SH-SY5Y (cell line): ENCODE data around the gene GPRC5B.

Source experiments
- GATA2 ChIP-seq: IDR thresholded peaks from 2 replicates; pipeline ENCODE4 v1.6.1; 2011; ENCODE audit warnings: mild to moderate bottlenecking, low read depth, low read length
- GATA3 ChIP-seq: IDR thresholded peaks from 2 replicates; pipeline ENCODE4 v1.6.1; 2011; ENCODE audit warnings: low read depth, mild to moderate bottlenecking, low read length, moderate library complexity

The GPRC5B gene

DNA sequence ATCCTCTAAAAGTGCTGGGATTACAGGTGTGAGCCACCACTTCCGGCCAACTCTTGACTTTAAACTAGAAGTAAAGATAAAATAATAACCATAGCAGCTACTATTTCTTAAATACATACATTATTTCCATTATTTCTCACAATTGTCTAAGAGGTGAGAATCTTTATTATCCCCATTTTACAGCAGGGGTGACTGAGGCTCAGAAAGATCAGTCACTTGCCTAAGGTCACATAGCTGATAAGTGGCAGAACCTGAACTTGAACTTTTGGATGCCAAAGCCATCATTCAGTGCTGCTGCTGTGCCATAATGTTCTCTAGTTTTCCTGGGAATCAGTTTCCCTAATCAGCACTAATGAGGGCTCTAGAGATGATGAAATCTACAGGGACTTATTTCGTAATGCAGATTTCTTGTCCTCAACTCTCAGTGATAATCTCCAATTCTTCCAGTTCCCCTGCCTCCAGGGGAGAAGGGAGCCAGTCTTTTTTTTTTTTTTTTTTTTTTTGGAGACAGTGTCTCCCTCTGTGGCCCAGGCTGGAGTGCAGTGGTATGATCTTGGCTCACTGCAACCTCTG is 25.2 kb upstream of the GPRC5B start:
- no peak for TF ChIP-seq GATA2
- no peak for TF ChIP-seq GATA3

GRCh38 chr16:19908921-19909320 is 24.3 kb upstream of the GPRC5B start:
- TF ChIP-seq GATA3 = no peak
- no peak for TF ChIP-seq GATA2

DNA sequence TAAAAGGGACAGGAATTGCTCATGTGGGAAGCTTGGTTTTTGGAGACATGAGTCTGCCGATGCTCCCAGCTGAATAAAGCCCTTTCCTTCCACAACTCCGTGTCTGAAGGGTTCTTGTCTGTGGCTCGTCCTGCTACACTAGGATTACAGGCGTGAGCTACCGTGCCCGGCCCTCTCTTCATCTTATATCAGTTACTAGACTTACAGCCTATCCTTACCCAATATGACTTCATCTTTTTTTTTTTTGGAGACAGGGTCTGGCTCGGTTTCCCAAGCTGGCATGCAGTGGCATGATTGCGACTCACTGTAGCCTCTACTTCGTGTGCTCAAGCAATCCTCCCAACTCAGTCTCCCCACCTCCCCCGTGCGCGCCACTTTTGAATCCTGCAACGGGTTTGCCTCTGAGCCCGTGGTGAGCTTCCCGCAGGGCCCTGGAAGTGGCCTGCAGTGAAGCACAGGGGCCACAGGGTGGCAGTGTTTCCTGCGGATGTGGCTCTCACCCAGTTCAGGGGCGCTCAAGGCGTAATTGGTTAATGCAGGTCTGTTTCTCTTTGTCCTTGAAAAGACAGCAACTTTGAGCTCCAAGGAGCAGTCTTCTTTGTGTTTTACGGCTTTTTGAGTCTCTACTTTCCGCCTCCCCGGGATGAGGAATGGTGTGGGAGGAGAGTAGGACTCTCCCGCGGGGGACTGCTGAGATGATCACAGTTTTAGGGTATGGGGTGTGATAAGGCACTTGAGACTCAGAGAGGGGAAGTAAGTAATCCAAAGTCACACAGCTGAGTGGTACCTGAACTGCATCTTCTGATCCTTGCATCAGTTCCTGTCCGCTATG is 22.7 kb upstream of the GPRC5B start:
- TF ChIP-seq GATA3 = no peak
- TF ChIP-seq GATA2 = no peak

- TF ChIP-seq GATA2 = no peak
- TF ChIP-seq GATA3 = no peak
Measured at GRCh38 chr16:19901164-19901563, 16.5 kb upstream of the GPRC5B start.

GRCh38 chr16:19899605-19899955 is 14.9 kb upstream of the GPRC5B start:
- TF ChIP-seq GATA2 = no peak
- TF ChIP-seq GATA3 = no peak

DNA sequence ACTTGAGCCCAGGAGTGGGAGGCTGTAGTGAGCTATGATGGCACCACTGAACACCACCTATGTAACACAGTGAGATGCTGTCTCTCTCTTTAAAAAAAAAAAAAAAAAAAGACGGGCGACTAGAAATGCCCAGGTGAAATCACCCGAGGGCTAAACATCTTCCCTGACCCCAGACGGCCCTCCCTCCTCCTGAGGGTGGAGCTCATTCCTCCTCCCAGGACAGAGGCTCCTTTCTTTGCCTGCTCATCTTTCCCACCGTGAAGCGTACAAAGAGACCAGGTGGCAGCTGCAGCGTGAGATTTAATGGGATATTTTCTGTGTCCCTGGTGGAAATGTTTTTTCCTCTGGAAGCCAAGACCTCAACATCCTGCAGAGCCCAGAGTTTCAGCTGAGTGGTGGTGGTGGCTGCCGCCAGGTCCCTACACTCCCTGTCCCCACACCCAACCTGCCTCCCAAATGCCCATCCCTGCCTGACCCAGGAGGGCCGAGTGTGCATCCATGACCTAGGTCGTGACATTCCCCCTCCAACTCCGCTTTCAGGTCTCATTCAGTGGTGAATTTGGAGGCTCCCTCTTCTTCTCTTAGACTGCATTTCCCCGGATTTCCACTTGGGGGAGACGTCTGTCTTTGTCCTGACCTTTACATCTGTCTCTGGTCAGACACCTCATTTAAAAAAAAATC is 14.4 kb upstream of the GPRC5B start:
- TF ChIP-seq GATA2 = no peak
- no peak for TF ChIP-seq GATA3

- no peak for TF ChIP-seq GATA2
- TF ChIP-seq GATA3 = no peak
Measured at GRCh38 chr16:19898166-19898565, 13.5 kb upstream of the GPRC5B start.

DNA sequence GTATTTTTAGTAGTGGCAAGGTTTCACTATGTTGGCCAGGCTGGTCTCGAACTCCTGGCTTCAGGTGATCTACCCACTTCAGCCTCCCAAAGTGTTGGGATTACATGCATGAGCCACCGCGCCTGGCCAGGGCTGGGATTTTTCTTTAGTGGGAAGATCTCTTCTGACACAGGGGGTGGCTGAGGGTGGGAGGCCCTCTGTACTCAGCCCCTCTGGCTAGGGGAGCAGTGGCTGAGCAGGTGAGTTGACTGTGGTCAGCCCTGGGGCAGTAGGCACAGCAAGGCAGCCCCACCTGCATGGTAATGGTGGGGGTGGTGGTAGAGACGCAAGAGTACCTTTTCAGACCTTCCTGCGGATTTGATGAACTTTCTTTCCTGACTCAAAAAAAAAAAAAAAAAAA is 12.3 kb upstream of the GPRC5B start:
- no peak for TF ChIP-seq GATA2
- no peak for TF ChIP-seq GATA3

GRCh38 chr16:19894586-19894985 is 9.9 kb upstream of the GPRC5B start:
- TF ChIP-seq GATA2 (no peak), GATA3 (no peak)

GRCh38 chr16:19892902-19893301 is 8.3 kb upstream of the GPRC5B start:
- TF ChIP-seq GATA2 (no peak), GATA3 (no peak)

DNA sequence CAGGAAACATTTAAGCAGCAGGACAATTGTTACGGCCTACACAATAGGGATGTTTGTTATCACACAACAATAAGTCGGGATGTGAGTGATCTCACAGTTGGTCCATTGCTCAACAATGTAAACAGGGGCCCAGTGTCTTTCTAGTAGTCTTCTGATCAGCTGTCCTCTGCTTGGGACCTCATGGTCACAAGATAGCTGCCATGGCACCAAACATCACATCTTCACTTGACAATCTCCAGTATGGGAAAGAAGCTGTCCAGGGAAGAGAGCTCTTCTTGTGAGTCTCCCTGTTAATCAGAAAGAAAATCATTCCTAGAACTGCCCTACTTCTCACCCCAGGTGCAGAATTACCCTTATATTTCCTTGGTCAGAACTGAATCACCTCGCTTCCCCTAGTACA is 6.3 kb upstream of the GPRC5B start:
- TF ChIP-seq GATA3 = no peak
- TF ChIP-seq GATA2 = no peak

DNA sequence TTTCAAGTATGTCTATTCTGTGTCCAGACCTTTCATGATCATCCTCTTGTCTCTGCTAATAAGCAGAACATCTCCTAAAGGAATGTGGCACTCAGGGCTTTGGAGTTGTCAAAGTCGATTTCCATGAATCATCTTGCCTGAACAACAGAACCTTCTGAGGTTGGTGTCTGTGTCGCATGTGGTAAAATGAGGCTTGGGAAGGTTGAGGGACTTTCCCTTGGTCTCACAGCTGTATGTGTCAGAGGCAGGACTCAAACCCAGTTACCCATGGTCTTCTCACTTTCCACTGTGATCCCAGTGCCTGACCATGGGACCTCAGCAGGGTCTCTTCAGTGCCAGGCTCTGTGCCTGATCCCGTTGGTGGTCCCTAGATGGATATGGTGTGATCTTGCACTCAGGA is 4.2 kb upstream of the GPRC5B start:
- TF ChIP-seq GATA2 = no peak
- TF ChIP-seq GATA3 = no peak

- no peak for TF ChIP-seq GATA2
- no peak for TF ChIP-seq GATA3
Measured at GRCh38 chr16:19886073-19886941, 1.7 kb upstream of the GPRC5B start.

DNA sequence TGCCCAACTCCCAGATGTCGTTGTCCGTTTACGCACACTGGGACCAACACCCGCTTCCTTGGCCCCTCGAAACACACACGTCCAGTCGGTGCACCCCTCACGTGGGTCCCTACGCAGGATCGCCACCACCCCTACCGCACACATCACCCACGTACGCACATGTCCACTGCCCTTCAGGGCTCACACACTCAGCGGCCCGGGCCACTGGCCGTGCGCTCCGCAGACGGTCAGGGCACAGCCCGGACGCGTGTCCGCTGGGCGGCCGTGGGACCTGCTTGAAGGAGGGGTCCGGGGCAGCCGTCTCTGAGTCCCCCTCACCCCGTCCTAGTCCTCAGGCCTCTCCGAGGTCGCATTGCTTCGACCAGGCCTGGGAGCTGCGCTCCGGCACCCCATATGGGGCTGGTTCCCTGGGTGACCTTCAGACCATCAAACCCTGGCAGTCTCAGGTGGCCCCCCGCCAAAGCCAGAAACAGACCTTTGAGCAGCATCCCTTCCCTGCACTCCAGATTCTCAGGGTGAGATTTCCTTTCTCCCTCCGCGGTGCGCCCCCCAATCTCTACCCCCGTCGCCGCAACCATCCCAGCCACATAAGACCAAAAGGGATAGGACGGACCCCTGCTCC is 914 bp upstream of the GPRC5B start:
- TF ChIP-seq GATA3 (no peak), GATA2 (no peak)
